Myocyte (in vitro differentiated cells): ENCODE results near the gene RASGEF1C. TPM values are rescaled to one million over a fixed set of nuclear protein-coding genes. Genes with fewer than 3 reads are reported as not detected.
A peak's percentile ranks its signal among the peaks of the same experiment; 100 is the strongest.
"Not testable (repeated sequence)": the region's sequence is repeated elsewhere in the genome, so short reads cannot be mapped to it uniquely, and the experiment has no call there.

Experiments used
- DNase-seq: peaks from one replicate; pipeline ENCODE4 v3.0.0-alpha.2; 2012; ENCODE audit warnings: low read depth
- total RNA-seq: library from RNA; depleted of rRNA; stranded (reverse); fragments of >200 nt; gene quantifications from 2 replicates; pipeline ENCODE4 v1.2.3, GENCODE V29; 2014

RASGEF1C gene
- total RNA-seq, 1 donor from 2014 or later = not detected

- DNase-seq = no peak
Measured at GRCh38 chr5:180136630-180137381, 72.2 kb downstream of the RASGEF1C start.

GRCh38 chr5:180135967-180136629, 72.9 kb downstream of the RASGEF1C start:
- DNase-seq = no peak

- peak; percentile 48 for DNase-seq
Measured at GRCh38 chr5:180135128-180135955, 73.7 kb downstream of the RASGEF1C start.

- DNase-seq = no peak
Measured at GRCh38 chr5:180133971-180134508, 75.0 kb downstream of the RASGEF1C start.

GRCh38 chr5:180133551-180133950, 75.5 kb downstream of the RASGEF1C start:
- no peak for DNase-seq

GRCh38 chr5:180133060-180133459, 76.0 kb downstream of the RASGEF1C start:
- DNase-seq = no peak

GRCh38 chr5:180130876-180131740, 77.9 kb downstream of the RASGEF1C start:
- DNase-seq = no peak

GRCh38 chr5:180130291-180130869, 78.6 kb downstream of the RASGEF1C start:
- no peak for DNase-seq

GRCh38 chr5:180129291-180130190, 79.5 kb downstream of the RASGEF1C start:
- DNase-seq = no peak

GRCh38 chr5:180128671-180129261, 80.2 kb downstream of the RASGEF1C start:
- DNase-seq = no peak

- no peak for DNase-seq
Measured at GRCh38 chr5:180127682-180128670, 81.0 kb downstream of the RASGEF1C start.

GRCh38 chr5:180126716-180127681, 82.0 kb downstream of the RASGEF1C start:
- DNase-seq = no peak

- not testable (repeated sequence) for DNase-seq
Measured at GRCh38 chr5:180126156-180126555, 82.9 kb downstream of the RASGEF1C start.

GRCh38 chr5:180124662-180125061, 84.3 kb downstream of the RASGEF1C start:
- not testable (repeated sequence) for DNase-seq

GRCh38 chr5:180122875-180123274, 86.1 kb downstream of the RASGEF1C start:
- DNase-seq = no peak

- DNase-seq = no peak
Measured at GRCh38 chr5:180121826-180122413, 87.1 kb downstream of the RASGEF1C start.
